Measurements from ENCODE around the gene NDUFS6.

The NDUFS6 gene

DNA sequence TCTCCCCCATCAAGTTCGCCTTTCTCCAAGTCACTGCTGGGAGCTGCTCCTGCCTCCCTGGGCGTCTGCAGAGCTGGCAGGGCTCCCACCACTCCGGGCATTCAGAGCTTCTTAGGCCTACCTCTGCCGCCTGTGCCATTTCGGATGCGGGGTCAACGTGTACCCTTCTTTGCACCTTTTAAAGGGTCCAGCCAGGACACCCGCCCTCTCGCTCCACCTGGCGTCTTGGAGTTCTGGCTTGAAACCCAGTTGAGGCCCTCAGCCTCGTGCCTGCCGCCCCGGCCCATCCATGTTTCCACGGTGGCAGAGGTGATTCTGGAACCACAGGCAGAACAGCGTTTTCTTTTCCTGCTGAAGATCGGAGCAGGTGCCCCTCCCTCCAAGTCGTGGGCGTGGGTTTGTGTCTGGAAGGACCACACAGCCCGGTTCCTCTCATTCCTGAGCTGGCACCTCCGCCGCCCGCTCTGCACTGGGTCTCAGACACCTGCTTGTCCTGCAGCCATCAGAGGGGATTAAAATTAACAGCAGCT is 32.9 kb downstream of the NDUFS6 start:
- DNase-seq (ENCODE audit: low read depth): no peak
- no peak for TF ChIP-seq CTCF (IDR thresholded peaks at IDR 0.05; ENCODE audit: control insufficient read depth, extremely low read depth, insufficient read depth)
- H3K4me3 ChIP-seq (ENCODE audit: low read depth, low read length): no peak overlapping the region

GRCh38 chr5:1834721-1835429 is 33.7 kb downstream of the NDUFS6 start:
- DNase-seq (ENCODE audit: low read depth): no peak
- no peak overlapping the region for H3K4me3 ChIP-seq (ENCODE audit: low read depth, low read length)
- TF ChIP-seq CTCF (IDR thresholded peaks at IDR 0.05; ENCODE audit: control insufficient read depth, extremely low read depth, insufficient read depth): no peak

- DNase-seq (ENCODE audit: low read depth): no peak
- no peak for TF ChIP-seq CTCF (IDR thresholded peaks at IDR 0.05; ENCODE audit: control insufficient read depth, extremely low read depth, insufficient read depth)
- no peak overlapping the region for H3K4me3 ChIP-seq (ENCODE audit: low read depth, low read length)
Observed at GRCh38 chr5:1835431-1835830, 34.2 kb downstream of the NDUFS6 start.

GRCh38 chr5:1836176-1836890 is 35.1 kb downstream of the NDUFS6 start:
- no peak for TF ChIP-seq CTCF (IDR thresholded peaks at IDR 0.05; ENCODE audit: control insufficient read depth, extremely low read depth, insufficient read depth)
- no peak overlapping the region for H3K4me3 ChIP-seq (ENCODE audit: low read depth, low read length)

GRCh38 chr5:1836891-1837880 is 36.0 kb downstream of the NDUFS6 start:
- no peak overlapping the region for H3K4me3 ChIP-seq (ENCODE audit: low read depth, low read length)
- DNase-seq (ENCODE audit: low read depth): no peak
- no peak for TF ChIP-seq CTCF (IDR thresholded peaks at IDR 0.05; ENCODE audit: control insufficient read depth, extremely low read depth, insufficient read depth)

More at GRCh38 chr5:1836176-1836890, 35.1 kb downstream of the NDUFS6 start:
- DNase-seq (ENCODE audit: low read depth): no peak

DNA sequence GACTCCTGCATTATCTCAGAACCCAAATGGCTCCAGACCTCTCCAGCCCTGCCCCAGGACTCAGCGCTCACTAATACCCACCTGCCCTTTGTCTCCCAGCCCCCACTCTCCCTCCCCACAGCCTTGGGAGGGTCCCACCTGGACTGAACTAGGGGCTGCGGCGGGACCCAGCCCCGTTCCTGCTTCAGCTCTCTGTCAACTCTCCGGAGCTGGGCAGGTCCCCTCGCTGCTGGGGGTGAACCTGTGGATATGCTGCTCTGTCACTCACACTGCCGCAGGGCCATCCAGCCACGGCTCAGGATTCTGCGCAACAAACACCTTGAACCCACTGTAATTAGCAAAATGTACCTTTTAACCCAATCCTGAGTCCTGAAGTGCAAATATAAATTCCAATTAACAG is 36.8 kb downstream of the NDUFS6 start:
- DNase-seq (ENCODE audit: low read depth): no peak
- H3K4me3 ChIP-seq (ENCODE audit: low read depth, low read length): no peak overlapping the region

More for the DNA sequence above, 36.8 kb downstream of the NDUFS6 start:
- no peak for TF ChIP-seq CTCF (IDR thresholded peaks at IDR 0.05; ENCODE audit: control insufficient read depth, extremely low read depth, insufficient read depth)
